ENCODE measurements around the gene NSMF.

- TF ChIP-seq CTCF (IDR thresholded peaks at IDR 0.05 in 8 of 11, conservative IDR thresholded peaks at IDR 0.05 in 3 of 11) = no peak
- no peak for TF ChIP-seq POLR2A (IDR thresholded peaks at IDR 0.05)
Observed at GRCh38 chr9:137487454-137488326, 28.6 kb upstream of the NSMF start.
